Endodermal cell (in vitro differentiated cells): ENCODE data around the gene BRMS1. TPM values are rescaled to one million over a fixed set of nuclear protein-coding genes. Genes with fewer than 3 reads are reported as not detected.

ENCODE experiments used
- DNase-seq: peaks from one replicate; pipeline ENCODE4 v3.0.0-alpha.2; 2017
- H3K27ac ChIP-seq: 2 replicates; pipeline ENCODE4 v1.5.1; 2013; ENCODE audit warnings: mild to moderate bottlenecking, low read depth, low read length, moderate library complexity
- H3K27me3 ChIP-seq: 2 replicates; pipeline ENCODE4 v1.6.1; 2013; ENCODE audit warnings: mild to moderate bottlenecking, low read length, moderate library complexity; ENCODE audit not compliant: insufficient read depth, control insufficient read depth, poor library complexity, severe bottlenecking
- H3K36me3 ChIP-seq: 2 replicates; pipeline ENCODE4 v1.7.0; 2013; ENCODE audit warnings: mild to moderate bottlenecking, low read length, moderate library complexity; ENCODE audit not compliant: control insufficient read depth, insufficient read depth
- H3K4me1 ChIP-seq: one replicate; pipeline ENCODE4 v1.7.0; 2013; ENCODE audit warnings: low read length; ENCODE audit not compliant: control insufficient read depth, insufficient read depth
- H3K4me3 ChIP-seq: 2 replicates; pipeline ENCODE4 v1.5.1; 2013; ENCODE audit warnings: mild to moderate bottlenecking, low read length, moderate library complexity
- H3K9ac ChIP-seq: 2 replicates; pipeline ENCODE4 v1.6.1; 2013; ENCODE audit warnings: mild to moderate bottlenecking, low read length, moderate library complexity; ENCODE audit not compliant: poor library complexity, severe bottlenecking; ENCODE audit errors: extremely low read depth
- H3K9me3 ChIP-seq: 2 replicates; pipeline ENCODE4 v1.6.1; 2013; ENCODE audit warnings: mild to moderate bottlenecking, low read length, moderate library complexity; ENCODE audit not compliant: control insufficient read depth
- H3K27ac Mint-ChIP-seq: 2 replicates; pipeline ENCODE4 v1.8.0; 2020; ENCODE audit warnings: mixed read lengths
- H3K27me3 Mint-ChIP-seq: 2 replicates; pipeline ENCODE4 v1.8.0; 2021; ENCODE audit warnings: mild to moderate bottlenecking, mixed read lengths; ENCODE audit not compliant: insufficient read depth
- H3K36me3 Mint-ChIP-seq: 2 replicates; pipeline ENCODE4 v1.8.0; 2020; ENCODE audit warnings: low read depth, mixed read lengths
- H3K4me1 Mint-ChIP-seq: 2 replicates; pipeline ENCODE4 v1.8.0; 2020; ENCODE audit warnings: mixed read lengths
- H3K4me3 Mint-ChIP-seq: 2 replicates; pipeline ENCODE4 v1.8.0; 2020; ENCODE audit warnings: mild to moderate bottlenecking, moderate library complexity, mixed read lengths
- H3K9me3 Mint-ChIP-seq: 2 replicates; pipeline ENCODE4 v1.8.0; 2020; ENCODE audit warnings: mild to moderate bottlenecking, mixed read lengths
- CTCF ChIP-seq: fragments of 200-600 bp; sonication (generic); conservative IDR thresholded peaks from 2 replicates; pipeline ENCODE4 v1.5.0; 2021; ENCODE audit warnings: antibody characterized with exemption, mild to moderate bottlenecking
- WGBS, 2 experiments: methylation state at CpG; one replicate each; pipeline versions ENCODE4 v1.1.5 to v1.1.7; 2013; ENCODE audit warnings: missing lambda C conversion rate in 2 of 2, mixed read lengths in 1 of 2; ENCODE audit not compliant: insufficient coverage in 1 of 2, insufficient read length in 1 of 2; 5-methylcytosine and 5-hydroxymethylcytosine counted together
- total RNA-seq, 2 donors: library from RNA; stranded (reverse); fragmentation: NEBNext Ultra II Directional in 1 of 2; extraction: Animal tissue kit (Norgen Biotek cat#: 25700) in 1 of 2; gene quantifications; 2 replicates in 1 of 2; 3 replicates in 1 of 2; pipeline ENCODE4 v1.2.1, GENCODE V29; 2021

The BRMS1 gene
- total RNA-seq, 2 donors from 2014 or later: 38.7 to 40.3 TPM

- no peak for DNase-seq
- no peak overlapping the region for H3K4me3 ChIP-seq
- H3K4me3 Mint-ChIP-seq: no peak overlapping the region
- no peaks in the 10 kb centered on the region for H3K27me3 ChIP-seq
- peaks cover 12% of the 10 kb centered on the region for H3K36me3 ChIP-seq
- no peak overlapping the region for H3K9ac ChIP-seq
- peaks cover 16% of the 10 kb centered on the region for H3K36me3 Mint-ChIP-seq
- no peaks in the 10 kb centered on the region for H3K9me3 ChIP-seq
- peaks cover 20% of the 10 kb centered on the region for H3K4me1 Mint-ChIP-seq
- no peak overlapping the region for H3K27ac Mint-ChIP-seq
- H3K9me3 Mint-ChIP-seq: no peaks in the 10 kb centered on the region
- WGBS, 2 experiments: 74 to 100% methylated on average over 3 to 5 of the region's 5 CpGs
- H3K27me3 Mint-ChIP-seq: no peaks in the 10 kb centered on the region
- no peak for TF ChIP-seq CTCF
- no peaks in the 10 kb centered on the region for H3K4me1 ChIP-seq
- no peak overlapping the region for H3K27ac ChIP-seq
Observed at GRCh38 chr11:66373265-66373664, 28.4 kb upstream of the BRMS1 start.

GRCh38 chr11:66371627-66372415 lies 26.9 kb upstream of the BRMS1 start, which contains the start of gene SLC29A2:
Gene SLC29A2 (minus strand): TSS chr11:66371760. CDS start chr11:66371591, 169 bp downstream.
- Histone ChIP-seq H3K27ac (peak within 1 kb of the TSS; percentile 79), H3K9me3 (no peaks in the 10 kb centered on the region), H3K4me3 (peak within 1 kb of the TSS; percentile 95), H3K36me3 (peaks cover 26% of the 10 kb centered on the region), H3K4me1 (no peaks in the 10 kb centered on the region), H3K9ac (peak within 1 kb of the TSS; percentile 77), H3K27me3 (no peaks in the 10 kb centered on the region)
- no peak for TF ChIP-seq CTCF
- 0 to 2% methylated on average over 11 to 72 of the region's 72 CpGs for WGBS, 2 experiments
- peak; percentile 97 for DNase-seq
- no peaks in the 10 kb centered on the region for H3K27me3 Mint-ChIP-seq
- peak within 1 kb of the TSS; percentile 91 for H3K4me3 Mint-ChIP-seq
- peak within 1 kb of the TSS; percentile 95 for H3K27ac Mint-ChIP-seq
- H3K36me3 Mint-ChIP-seq: peaks cover 27% of the 10 kb centered on the region
- H3K9me3 Mint-ChIP-seq: no peaks in the 10 kb centered on the region
- H3K4me1 Mint-ChIP-seq: peaks cover 20% of the 10 kb centered on the region

GRCh38 chr11:66369073-66369894 lies 24.4 kb upstream of the BRMS1 start:
- Mint-ChIP-seq H3K4me1 (peaks cover 20% of the 10 kb centered on the region), H3K27me3 (no peaks in the 10 kb centered on the region), H3K4me3 (peak overlapping the region; percentile 91), H3K9me3 (no peaks in the 10 kb centered on the region), H3K27ac (peak overlapping the region; percentile 74), H3K36me3 (peaks cover 45% of the 10 kb centered on the region)
- H3K9me3 ChIP-seq: no peaks in the 10 kb centered on the region
- no peaks in the 10 kb centered on the region for H3K27me3 ChIP-seq
- H3K4me1 ChIP-seq: no peaks in the 10 kb centered on the region
- H3K9ac ChIP-seq: no peak overlapping the region
- TF ChIP-seq CTCF: no peak
- H3K27ac ChIP-seq: no peak overlapping the region
- H3K36me3 ChIP-seq: peaks cover 40% of the 10 kb centered on the region
- DNase-seq: no peak
- WGBS, 2 experiments: 93 to 95% methylated on average over 16 to 25 of the region's 25 CpGs
- peak overlapping the region; percentile 95 for H3K4me3 ChIP-seq
